DOHH2 (cell line): ENCODE data around the gene PRKAR2A.

Experiments used
- CTCF ChIP-seq: fragments of 200-600 bp; sonication (generic); IDR thresholded peaks from one replicate; pipeline ENCODE4 v1.5.1; 2014; ENCODE audit warnings: antibody characterized with exemption, mild to moderate bottlenecking, low read depth, low read length; ENCODE audit not compliant: poor library complexity, severe bottlenecking
- EZH2phosphoT487 ChIP-seq: fragments of 200-600 bp; sonication (generic); IDR thresholded peaks from 2 replicates; pipeline ENCODE4 v1.6.1; 2017; ENCODE audit warnings: borderline replicate concordance, mild to moderate bottlenecking, antibody characterized with exemption, low read length, moderate library complexity, mixed read lengths

GRCh38 chr3:48891606-48892005, 43.9 kb upstream of the PRKAR2A start:
- TF ChIP-seq CTCF (no peak), EZH2phosphoT487 (no peak)
